HPDE6-E6E7 (cell line): Measurements from ENCODE around the gene CYTH2.
A peak's percentile ranks its signal among the peaks of the same experiment; 100 is the strongest.

Experiments used
- DNase-seq: peaks from one replicate; pipeline ENCODE4 v3.0.0; 2011; ENCODE audit warnings: missing footprints; ENCODE audit errors: extremely low spot score

CYTH2 gene, protein sequence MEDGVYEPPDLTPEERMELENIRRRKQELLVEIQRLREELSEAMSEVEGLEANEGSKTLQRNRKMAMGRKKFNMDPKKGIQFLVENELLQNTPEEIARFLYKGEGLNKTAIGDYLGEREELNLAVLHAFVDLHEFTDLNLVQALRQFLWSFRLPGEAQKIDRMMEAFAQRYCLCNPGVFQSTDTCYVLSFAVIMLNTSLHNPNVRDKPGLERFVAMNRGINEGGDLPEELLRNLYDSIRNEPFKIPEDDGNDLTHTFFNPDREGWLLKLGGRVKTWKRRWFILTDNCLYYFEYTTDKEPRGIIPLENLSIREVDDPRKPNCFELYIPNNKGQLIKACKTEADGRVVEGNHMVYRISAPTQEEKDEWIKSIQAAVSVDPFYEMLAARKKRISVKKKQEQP

DNA sequence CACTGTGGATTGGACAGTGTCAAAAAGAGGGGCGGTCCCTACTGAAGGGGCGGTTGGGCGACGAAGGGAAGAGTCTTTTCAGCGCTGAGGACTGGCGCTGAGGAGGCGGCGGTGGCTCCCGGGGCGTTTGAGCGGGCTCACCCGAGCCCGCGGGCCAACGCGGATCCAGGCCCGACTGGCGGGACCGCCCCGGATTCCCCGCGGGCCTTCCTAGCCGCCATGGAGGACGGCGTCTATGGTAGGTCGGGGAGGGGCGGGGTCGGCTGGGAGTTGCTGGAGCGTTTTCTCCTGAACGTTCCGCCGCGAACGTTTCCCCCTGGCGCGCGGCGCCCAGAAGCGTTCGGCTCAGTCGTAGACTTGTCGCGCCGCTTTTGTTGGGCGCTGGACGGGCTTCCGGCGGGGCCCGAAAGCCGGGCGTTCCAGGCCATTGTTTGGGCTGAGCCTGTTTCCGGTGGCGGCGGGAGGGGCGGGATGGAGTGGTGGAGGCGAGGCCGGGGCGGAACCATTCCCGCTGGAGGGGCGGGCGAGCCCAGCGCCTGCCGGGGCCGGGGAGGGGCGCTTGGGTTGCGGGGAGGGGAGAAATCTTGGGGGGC is at the start of gene CYTH2:
Gene CYTH2 (plus strand): TSS at position 81 of the 593 bp plus-strand sequence. CDS start 139 bp downstream, at position 220.
- no peak for DNase-seq

DNA sequence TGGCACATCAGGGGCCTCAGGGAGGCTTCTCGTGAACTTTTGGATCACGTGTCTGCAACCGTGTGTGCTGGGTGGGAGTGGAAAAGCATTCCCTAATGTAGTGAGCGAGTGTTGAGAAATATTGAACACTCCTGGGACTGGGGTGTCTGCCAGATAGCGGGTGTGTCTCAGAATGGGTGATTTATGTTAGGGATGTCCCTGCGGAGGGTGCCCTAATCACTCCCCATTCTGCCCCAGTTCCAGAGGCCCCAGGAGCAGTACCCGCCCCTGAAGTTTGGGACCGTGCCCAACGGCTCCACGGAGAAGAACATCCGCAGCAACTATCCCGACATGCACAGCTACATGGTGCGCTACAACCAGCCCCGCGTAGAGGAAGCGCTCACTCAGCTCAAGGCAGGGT is 47.6 kb upstream of the CYTH2 start:
- no peak for DNase-seq

- no peak for DNase-seq
Observed at GRCh38 chr19:48424694-48425219, 44.4 kb upstream of the CYTH2 start.

- no peak for DNase-seq
Observed at GRCh38 chr19:48428670-48429069, 40.5 kb upstream of the CYTH2 start.

DNA sequence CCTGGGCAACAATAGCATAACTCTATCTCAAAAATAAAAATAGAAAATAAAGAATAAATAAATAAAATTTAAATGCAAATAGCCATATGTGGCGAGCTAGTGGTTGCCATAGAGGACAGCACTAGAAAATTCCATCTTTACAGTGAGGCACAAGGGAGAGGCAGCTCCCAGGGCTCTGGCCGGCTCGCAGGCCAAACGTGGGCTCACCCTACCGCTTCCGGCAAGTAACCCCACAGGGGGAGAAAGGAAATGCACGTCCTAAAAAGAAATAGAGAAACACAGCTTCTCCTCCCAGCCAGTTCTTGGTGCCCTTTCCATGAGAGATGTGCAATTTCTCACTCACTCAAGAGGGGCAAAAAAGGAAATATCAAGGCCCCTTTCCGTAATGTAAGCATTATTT is 35.8 kb upstream of the CYTH2 start:
- DNase-seq: no peak

DNA sequence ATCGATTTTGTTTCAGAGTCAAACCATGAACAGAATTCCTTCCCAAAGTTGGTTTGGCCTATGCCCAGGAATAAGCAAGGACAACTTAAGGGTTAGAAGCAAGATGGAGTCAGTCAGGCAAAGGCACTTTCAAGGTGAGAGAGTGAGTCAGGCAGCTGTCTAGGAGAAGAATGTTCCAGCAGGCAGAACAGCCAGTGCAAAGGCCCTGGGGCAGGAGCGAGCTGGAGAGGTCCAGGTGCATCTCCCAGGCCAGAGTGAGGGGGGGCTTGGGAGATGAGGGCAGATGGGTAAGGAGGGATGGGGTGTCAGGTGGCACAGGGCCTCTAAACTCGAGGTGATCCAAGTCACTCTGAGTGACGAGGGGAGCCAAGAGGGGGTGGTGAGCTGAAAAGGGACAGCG is 32.6 kb upstream of the CYTH2 start:
- no peak for DNase-seq

- no peak for DNase-seq
Observed at GRCh38 chr19:48441360-48442050, 27.7 kb upstream of the CYTH2 start.

DNA sequence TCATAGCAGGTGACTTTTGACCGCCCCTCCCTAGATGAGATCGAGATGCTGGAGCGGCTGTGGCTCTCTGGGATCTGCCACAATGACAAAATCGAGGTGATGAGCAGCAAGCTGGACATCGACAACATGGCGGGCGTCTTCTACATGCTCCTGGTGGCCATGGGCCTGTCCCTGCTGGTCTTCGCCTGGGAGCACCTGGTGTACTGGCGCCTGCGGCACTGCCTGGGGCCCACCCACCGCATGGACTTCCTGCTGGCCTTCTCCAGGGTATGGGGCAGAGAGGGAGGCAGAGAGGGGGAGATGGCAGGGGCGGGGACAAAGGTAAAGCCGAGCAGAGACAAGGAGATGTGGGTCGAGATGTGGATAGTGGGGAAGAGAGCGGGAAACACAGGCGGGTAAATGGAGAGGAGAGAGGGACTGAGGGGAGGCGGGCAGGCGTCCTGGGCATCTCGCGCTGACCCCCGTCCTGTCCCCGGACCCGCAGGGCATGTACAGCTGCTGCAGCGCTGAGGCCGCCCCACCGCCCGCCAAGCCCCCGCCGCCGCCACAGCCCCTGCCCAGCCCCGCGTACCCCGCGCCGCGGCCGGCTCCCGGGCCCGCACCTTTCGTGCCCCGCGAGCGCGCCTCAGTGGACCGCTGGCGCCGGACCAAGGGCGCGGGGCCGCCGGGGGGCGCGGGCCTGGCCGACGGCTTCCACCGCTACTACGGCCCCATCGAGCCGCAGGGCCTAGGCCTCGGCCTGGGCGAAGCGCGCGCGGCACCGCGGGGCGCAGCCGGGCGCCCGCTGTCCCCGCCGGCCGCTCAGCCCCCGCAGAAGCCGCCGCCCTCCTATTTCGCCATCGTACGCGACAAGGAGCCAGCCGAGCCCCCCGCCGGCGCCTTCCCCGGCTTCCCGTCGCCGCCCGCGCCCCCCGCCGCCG is 26.8 kb upstream of the CYTH2 start:
- no peak for DNase-seq

GRCh38 chr19:48443256-48443655 is 25.9 kb upstream of the CYTH2 start:
- no peak for DNase-seq

DNA sequence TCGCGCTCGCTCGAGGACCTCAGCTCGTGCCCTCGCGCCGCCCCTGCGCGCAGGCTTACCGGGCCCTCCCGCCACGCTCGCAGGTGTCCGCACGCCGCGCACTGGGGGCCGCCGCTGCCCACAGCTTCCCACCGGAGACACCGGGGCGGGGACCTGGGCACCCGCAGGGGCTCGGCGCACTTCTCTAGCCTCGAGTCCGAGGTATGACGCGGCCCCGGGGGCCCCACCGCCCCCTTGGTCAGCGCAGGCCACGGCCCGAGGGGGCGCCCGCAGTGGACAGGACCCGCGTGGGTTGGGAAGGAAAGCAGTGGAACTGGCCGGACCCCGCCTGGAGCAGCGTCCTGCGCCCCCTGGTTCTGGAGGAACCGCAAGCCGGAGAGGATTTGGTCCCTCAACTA is 25.4 kb upstream of the CYTH2 start:
- DNase-seq: no peak

DNA sequence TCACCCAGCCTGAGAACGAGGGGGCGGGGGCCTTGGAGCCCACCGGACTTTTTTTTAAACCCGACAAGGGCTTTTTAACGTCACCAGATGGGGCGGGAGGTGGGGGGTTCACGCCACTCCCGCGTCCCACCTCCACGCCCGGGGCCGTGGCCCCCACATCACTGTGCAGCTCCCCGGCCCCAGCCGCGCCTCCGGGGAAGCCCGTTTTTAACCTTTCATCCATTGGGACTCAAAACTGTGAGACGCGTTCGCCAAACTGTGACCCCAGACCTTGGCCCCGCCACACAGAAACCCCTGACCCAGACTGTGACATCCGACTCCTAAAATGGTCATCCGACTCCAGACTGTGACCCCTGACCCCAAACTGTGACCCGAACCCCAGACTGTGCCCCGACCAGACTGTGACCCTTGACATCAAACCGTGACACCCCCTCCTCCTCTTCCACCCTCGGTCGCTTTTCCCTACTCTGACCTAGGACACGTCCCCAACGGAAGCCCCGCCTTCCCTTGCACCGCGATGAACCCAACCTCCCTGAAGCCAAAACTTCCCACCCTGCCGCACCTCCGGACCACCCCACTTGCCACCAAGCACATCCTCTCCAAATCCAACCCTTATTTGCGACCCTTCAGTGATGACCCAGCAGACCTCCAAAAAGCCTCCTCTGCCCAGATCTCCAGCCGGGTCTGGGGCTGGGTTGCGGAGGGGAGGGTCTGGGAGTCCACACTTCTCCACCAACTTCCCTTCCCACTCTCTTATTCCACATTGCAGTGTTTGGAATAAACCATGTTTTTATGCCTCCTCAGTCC is 24.8 kb upstream of the CYTH2 start:
- no peak for DNase-seq

DNA sequence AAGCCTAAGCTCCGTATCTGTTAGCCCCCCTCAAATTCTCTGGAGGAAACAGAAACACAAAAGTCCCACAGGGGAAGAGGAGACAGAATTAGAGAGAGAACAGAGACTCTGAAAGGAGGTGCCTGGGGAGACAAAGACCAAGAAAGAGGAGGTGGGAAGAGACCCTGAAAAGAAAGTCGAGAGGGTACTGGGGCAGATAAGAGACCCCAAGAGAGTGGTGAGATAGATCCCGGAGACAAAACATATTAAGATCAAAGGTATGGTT is 24.3 kb upstream of the CYTH2 start:
- DNase-seq: no peak

GRCh38 chr19:48445256-48445605 is 23.9 kb upstream of the CYTH2 start:
- DNase-seq: peak; percentile 80

DNA sequence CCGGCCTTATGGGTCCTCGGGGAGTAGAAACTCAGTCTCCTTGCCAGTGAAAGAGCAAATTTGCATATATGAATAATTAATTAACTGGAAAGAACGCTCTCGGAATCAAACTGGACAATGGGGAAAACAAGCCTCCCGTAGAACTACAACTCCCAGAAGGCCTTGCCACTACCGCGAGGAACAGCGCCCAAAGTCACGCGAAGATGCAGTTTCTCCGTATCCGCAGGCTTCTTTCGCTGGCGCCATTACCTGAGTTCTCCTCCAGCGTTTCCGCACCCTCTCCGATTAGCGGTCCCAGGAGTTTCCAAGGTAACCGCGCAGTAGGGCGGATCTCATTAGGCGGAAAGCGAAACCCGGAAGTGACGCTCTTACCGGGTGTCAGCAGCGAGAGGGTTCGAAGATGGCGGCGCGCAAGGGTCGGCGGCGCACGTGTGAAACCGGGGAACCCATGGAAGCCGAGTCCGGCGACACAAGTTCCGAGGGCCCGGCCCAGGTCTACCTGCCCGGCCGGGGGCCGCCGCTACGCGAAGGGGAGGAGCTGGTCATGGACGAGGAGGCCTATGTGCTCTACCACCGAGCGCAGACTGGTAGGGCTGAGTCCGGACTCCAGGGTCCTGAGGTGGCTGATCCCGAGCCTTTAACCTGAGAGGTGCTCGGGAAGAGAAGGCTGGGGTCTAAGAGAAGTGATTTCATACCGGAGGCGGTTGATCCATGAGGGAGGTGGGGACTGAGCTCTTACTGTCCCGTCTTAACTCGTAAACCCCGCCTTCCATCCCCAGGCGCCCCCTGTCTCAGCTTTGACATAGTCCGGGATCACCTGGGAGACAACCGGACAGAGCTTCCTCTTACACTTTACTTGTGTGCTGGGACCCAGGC is 23.3 kb upstream of the CYTH2 start, which contains the start of gene GRWD1:
Gene GRWD1 (plus strand): TSS at position 378 of the 876 bp plus-strand sequence. CDS start 23 bp downstream, at position 401.
- peak; percentile 95 for DNase-seq

- no peak for DNase-seq
Observed at GRCh38 chr19:48446579-48446978, 22.6 kb upstream of the CYTH2 start.

DNA sequence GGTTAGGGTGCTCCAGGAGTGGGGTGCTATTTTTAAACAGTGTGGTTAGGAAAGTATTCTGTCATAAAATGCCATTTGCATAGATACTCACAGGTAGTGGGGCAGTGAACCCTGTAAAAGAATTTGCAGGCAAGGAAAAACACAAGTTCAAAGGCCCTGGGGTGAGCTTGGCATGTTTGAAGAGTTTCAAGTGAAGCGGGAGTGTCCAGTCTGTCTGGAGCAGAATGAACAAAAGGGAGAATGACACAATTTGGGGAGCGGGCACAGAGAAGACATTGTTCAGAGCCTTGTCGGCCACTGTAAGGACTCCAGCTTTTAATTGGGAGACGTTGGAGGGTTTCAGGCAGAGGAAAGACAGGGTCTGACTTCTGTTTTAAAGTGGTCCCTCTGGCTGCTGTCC is 20.6 kb upstream of the CYTH2 start:
- DNase-seq: no peak

DNA sequence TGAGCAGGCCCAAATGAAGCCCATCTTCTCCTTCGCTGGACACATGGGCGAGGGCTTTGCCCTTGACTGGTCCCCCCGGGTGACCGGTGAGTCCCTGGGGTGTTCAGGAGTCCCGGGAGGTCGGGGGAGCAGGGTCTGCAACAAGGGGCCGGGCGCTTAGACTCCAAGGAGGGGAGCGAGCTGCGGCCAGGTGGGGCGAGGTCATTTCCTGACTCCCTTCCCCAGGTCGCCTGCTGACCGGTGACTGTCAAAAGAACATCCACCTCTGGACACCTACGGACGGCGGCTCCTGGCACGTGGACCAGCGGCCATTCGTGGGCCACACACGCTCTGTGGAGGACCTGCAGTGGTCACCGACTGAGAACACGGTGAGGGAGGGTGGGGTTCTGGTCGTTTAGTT is 18.7 kb upstream of the CYTH2 start:
- no peak for DNase-seq

DNA sequence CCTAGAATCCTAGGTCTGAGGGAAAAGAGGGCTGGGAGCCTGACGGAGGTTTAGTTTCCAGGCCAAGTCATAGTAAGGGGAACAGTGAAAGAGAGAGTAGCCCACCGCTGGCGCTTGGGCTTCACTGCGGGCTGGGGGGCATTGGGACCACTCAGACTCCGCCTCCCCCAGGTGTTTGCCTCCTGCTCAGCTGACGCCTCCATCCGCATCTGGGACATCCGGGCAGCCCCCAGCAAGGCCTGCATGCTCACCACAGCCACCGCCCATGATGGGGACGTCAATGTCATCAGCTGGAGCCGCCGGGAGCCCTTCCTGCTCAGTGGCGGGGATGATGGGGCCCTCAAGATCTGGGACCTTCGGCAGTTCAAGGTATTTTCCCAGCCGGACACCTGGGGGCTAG is 18.3 kb upstream of the CYTH2 start:
- DNase-seq: no peak

DNA sequence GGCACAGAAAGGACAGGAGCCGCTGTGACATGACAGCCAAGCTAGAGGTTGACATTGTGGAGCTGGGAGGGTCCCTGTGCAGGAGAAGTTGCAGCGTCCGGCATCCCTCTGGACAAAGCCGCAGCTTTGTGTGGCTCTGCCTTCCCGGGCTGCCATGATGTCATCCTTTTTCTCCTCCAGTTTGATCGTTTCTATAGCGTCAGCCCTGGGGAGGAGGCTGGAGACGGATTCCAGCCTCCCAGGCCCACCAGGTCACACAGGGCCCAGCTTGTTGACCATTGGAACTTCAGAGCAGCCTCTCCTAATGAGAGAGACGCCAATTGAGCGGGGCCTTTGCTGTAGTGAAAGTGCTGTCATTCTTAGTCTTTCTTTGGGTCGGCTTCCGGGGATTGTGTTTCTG is 17.5 kb upstream of the CYTH2 start:
- no peak for DNase-seq
